Erythroblast (primary cell): Measurements from ENCODE around the gene SPOP.

Source experiments
- GATA1 ChIP-seq: IDR thresholded peaks from 2 replicates; pipeline ENCODE4 v1.6.1; 2011; ENCODE audit warnings: low read depth, mild to moderate bottlenecking, control low read depth, low read length, moderate library complexity
- POLR2A ChIP-seq: IDR thresholded peaks from 2 replicates; pipeline ENCODE4 v1.6.1; 2011; ENCODE audit warnings: mild to moderate bottlenecking, low read length

GRCh38 chr17:49698005-49698404 lies 20.1 kb upstream of the SPOP start:
- no peak for TF ChIP-seq POLR2A
- TF ChIP-seq GATA1, result no peak
